WTC11 (cell line): Measurements from ENCODE around the gene CCDC68. TPM values are rescaled to one million over a fixed set of nuclear protein-coding genes. Genes with fewer than 3 reads are reported as not detected.

Source experiments
- ATAC-seq: fragments of 200-7000 bp; cut with Tn5 transposase; 2 replicates; pipeline ENCODE4 v1.10.0; 2021; ENCODE audit warnings: mild to moderate bottlenecking, moderate library complexity
- CTCF ChIA-PET: fragments of 300-600 bp; sonication (Branson Sonifier 250); formaldehyde crosslinking; loops from one replicate; lab custom pipeline; 2021; ENCODE audit warnings: antibody characterized with exemption; lab: Charles Lee
- POLR2A ChIA-PET: fragments of 350-600 bp; sonication (Branson Sonifier 250); formaldehyde crosslinking; loops from one replicate; lab custom pipeline; 2021; ENCODE audit warnings: antibody characterized with exemption; lab: Charles Lee
- DNase-seq: peaks from one replicate; pipeline ENCODE4 v3.0.0; 2021; ENCODE audit warnings: low spot score
- H3K27ac Mint-ChIP-seq: 2 replicates; pipeline ENCODE4 v1.8.0; 2021; ENCODE audit warnings: mixed read lengths
- H3K27me3 Mint-ChIP-seq: 2 replicates; pipeline ENCODE4 v1.8.0; 2021; ENCODE audit warnings: low read depth, mild to moderate bottlenecking, moderate library complexity, mixed read lengths
- H3K36me3 Mint-ChIP-seq: 2 replicates; pipeline ENCODE4 v1.8.0; 2021; ENCODE audit warnings: mixed read lengths
- H3K4me1 Mint-ChIP-seq: 2 replicates; pipeline ENCODE4 v1.8.0; 2022; ENCODE audit warnings: mixed read lengths
- H3K4me3 Mint-ChIP-seq: 2 replicates; pipeline ENCODE4 v1.8.0; 2021; ENCODE audit warnings: mild to moderate bottlenecking, moderate library complexity, mixed read lengths
- H3K9me3 Mint-ChIP-seq: 2 replicates; pipeline ENCODE4 v1.8.0; 2021; ENCODE audit warnings: mixed read lengths
- ATF3 ChIP-seq: sonication (generic); formaldehyde crosslinking; conservative IDR thresholded peaks from 2 replicates; pipeline ENCODE4 v1.8.1; 2022; ENCODE audit warnings: mild to moderate bottlenecking, missing genetic modification reagents
- CREM ChIP-seq: sonication (generic); formaldehyde crosslinking; IDR thresholded peaks from 2 replicates; pipeline ENCODE4 v1.8.1; 2022; ENCODE audit warnings: mild to moderate bottlenecking, missing genetic modification reagents, moderate library complexity
- EMX1 ChIP-seq: fragments of 250-450 bp; sonication (Bioruptor Pico); IDR thresholded peaks from 2 replicates; pipeline ENCODE4 v1.8.0; 2021; ENCODE audit warnings: mild to moderate bottlenecking
- FOXJ3 ChIP-seq: sonication (generic); formaldehyde crosslinking; IDR thresholded peaks from 2 replicates; pipeline ENCODE4 v1.9.0; 2021; ENCODE audit warnings: missing genetic modification reagents, mild to moderate bottlenecking, borderline replicate concordance
- FOXP4 ChIP-seq: sonication (generic); formaldehyde crosslinking; IDR thresholded peaks from 2 replicates; pipeline ENCODE4 v1.8.0; 2022; ENCODE audit warnings: mild to moderate bottlenecking, missing genetic modification reagents
- GABPB1 ChIP-seq: sonication (generic); formaldehyde crosslinking; IDR thresholded peaks from 2 replicates; pipeline ENCODE4 v1.8.1; 2023; ENCODE audit warnings: mild to moderate bottlenecking, missing genetic modification reagents
- JUN ChIP-seq: sonication (generic); formaldehyde crosslinking; IDR thresholded peaks from 2 replicates; pipeline ENCODE4 v1.8.0; 2023; ENCODE audit warnings: mild to moderate bottlenecking, missing genetic modification reagents
- MAX ChIP-seq: sonication (generic); formaldehyde crosslinking; IDR thresholded peaks from 2 replicates; pipeline ENCODE4 v1.8.0; 2022; ENCODE audit warnings: mild to moderate bottlenecking, missing genetic modification reagents
- MYBL2 ChIP-seq: sonication (generic); formaldehyde crosslinking; IDR thresholded peaks from 2 replicates; pipeline ENCODE4 v1.8.1; 2023; ENCODE audit warnings: mild to moderate bottlenecking, moderate library complexity, missing genetic modification reagents
- NFYB ChIP-seq: sonication (generic); formaldehyde crosslinking; conservative IDR thresholded peaks from 2 replicates; pipeline ENCODE4 v1.8.0; 2022; ENCODE audit warnings: low read depth, missing genetic modification reagents
- NR2C2 ChIP-seq: sonication (generic); formaldehyde crosslinking; IDR thresholded peaks from 2 replicates; pipeline ENCODE4 v1.8.0; 2022; ENCODE audit warnings: mild to moderate bottlenecking, missing genetic modification reagents
- PRDM15 ChIP-seq: sonication (generic); formaldehyde crosslinking; IDR thresholded peaks from 2 replicates; pipeline ENCODE4 v1.8.0; 2022; ENCODE audit warnings: missing genetic modification reagents
- PREB ChIP-seq: sonication (generic); formaldehyde crosslinking; IDR thresholded peaks from 2 replicates; pipeline ENCODE4 v1.8.1; 2022; ENCODE audit warnings: mild to moderate bottlenecking, missing genetic modification reagents, moderate library complexity, borderline replicate concordance
- SP1 ChIP-seq: sonication (generic); formaldehyde crosslinking; conservative IDR thresholded peaks from 2 replicates; pipeline ENCODE4 v1.8.1; 2022; ENCODE audit warnings: missing genetic modification reagents
- TEAD4 ChIP-seq: sonication (generic); formaldehyde crosslinking; IDR thresholded peaks from 2 replicates; pipeline ENCODE4 v1.8.0; 2022; ENCODE audit warnings: mild to moderate bottlenecking, missing genetic modification reagents
- USF1 ChIP-seq: sonication (generic); formaldehyde crosslinking; IDR thresholded peaks from 2 replicates; pipeline ENCODE4 v1.8.0; 2022; ENCODE audit warnings: mild to moderate bottlenecking, missing genetic modification reagents
- ZBTB21 ChIP-seq: sonication (generic); formaldehyde crosslinking; IDR thresholded peaks from 2 replicates; pipeline ENCODE4 v1.8.1; 2023; ENCODE audit warnings: mild to moderate bottlenecking, missing genetic modification reagents, borderline replicate concordance
- ZMAT4 ChIP-seq: fragments of 250-450 bp; sonication (Bioruptor Pico); IDR thresholded peaks from 2 replicates; pipeline ENCODE4 v1.9.0; 2021; ENCODE audit warnings: mild to moderate bottlenecking
- ZNF219 ChIP-seq: sonication (generic); formaldehyde crosslinking; IDR thresholded peaks from 2 replicates; pipeline ENCODE4 v1.8.0; 2023; ENCODE audit warnings: missing genetic modification reagents, mild to moderate bottlenecking, borderline replicate concordance
- ZNF416 ChIP-seq: fragments of 250-450 bp; sonication (Bioruptor Pico); IDR thresholded peaks from 2 replicates; pipeline ENCODE4 v1.9.0; 2021; ENCODE audit warnings: mild to moderate bottlenecking, inconsistent platforms
- ZNF425 ChIP-seq: fragments of 250-450 bp; sonication (Bioruptor Pico); conservative IDR thresholded peaks from 2 replicates; pipeline ENCODE4 v1.9.0; 2021; ENCODE audit warnings: mild to moderate bottlenecking
- total RNA-seq: library from RNA; stranded (reverse); gene quantifications from 3 replicates; pipeline ENCODE4 v1.2.3, GENCODE V29; 2021

Gene CCDC68
- total RNA-seq, 1 experiment from 2014 or later: 0.92 TPM

- H3K4me1 Mint-ChIP-seq: peaks cover 13% of the 10 kb centered on the region
- TF ChIP-seq PRDM15 (no peak), USF1 (no peak), GABPB1 (CRISPR knock-in tag) (no peak), MYBL2 (CRISPR knock-in tag) (no peak), ATF3 (CRISPR knock-in tag) (no peak), ZNF416 (CRISPR knock-in tag) (no peak), JUN (CRISPR knock-in tag) (no peak), SP1 (no peak), FOXJ3 (CRISPR knock-in tag) (no peak), TEAD4 (CRISPR knock-in tag) (no peak)
- CTCF ChIA-PET: no interaction called here
Measured at GRCh38 chr18:54857499-54857898, 101.8 kb downstream of the CCDC68 start.

GRCh38 chr18:54856105-54856646 is 103.1 kb downstream of the CCDC68 start:
- POLR2A ChIA-PET: no interaction called here
- CTCF ChIA-PET: no interaction called here
- no peaks in the 10 kb centered on the region; the same call in 1 of the 2 replicates for H3K36me3 Mint-ChIP-seq
- peaks cover 7% of the 10 kb centered on the region; the same call in 1 of the 2 replicates for H3K9me3 Mint-ChIP-seq
- peaks cover 13% of the 10 kb centered on the region for H3K4me1 Mint-ChIP-seq
- H3K27me3 Mint-ChIP-seq: no peaks in the 10 kb centered on the region
- ATAC-seq (no peak), DNase-seq (no peak)
- no peak overlapping the region for H3K27ac Mint-ChIP-seq
- no peak overlapping the region for H3K4me3 Mint-ChIP-seq
- TF ChIP-seq CREM: no peak
- no peak for TF ChIP-seq PREB (CRISPR knock-in tag)
- no peak for TF ChIP-seq EMX1
- no peak for TF ChIP-seq MAX (CRISPR knock-in tag)
- TF ChIP-seq ZMAT4 (CRISPR knock-in tag): no peak
- no peak for TF ChIP-seq NFYB (CRISPR knock-in tag)
- TF ChIP-seq ZBTB21 (CRISPR knock-in tag): no peak
- TF ChIP-seq PRDM15: no peak
- TF ChIP-seq NR2C2 (CRISPR knock-in tag): no peak
- no peak for TF ChIP-seq FOXP4 (CRISPR knock-in tag)
- TF ChIP-seq ZNF425 (CRISPR knock-in tag): no peak
- no peak for TF ChIP-seq ZNF219 (CRISPR knock-in tag)
- TF ChIP-seq TEAD4 (CRISPR knock-in tag): no peak

More at GRCh38 chr18:54857499-54857898, 101.8 kb downstream of the CCDC68 start:
- Mint-ChIP-seq H3K27me3 (no peaks in the 10 kb centered on the region), H3K27ac (no peak overlapping the region), H3K4me3 (no peak overlapping the region), H3K36me3 (no peaks in the 10 kb centered on the region; the same call in 1 of the 2 replicates), H3K9me3 (peaks cover 7% of the 10 kb centered on the region; the same call in 1 of the 2 replicates)
- POLR2A ChIA-PET: no interaction called here
- ATAC-seq: no peak
- no peak for DNase-seq
